ENCODE measurements around the gene LIN7C.

Gene LIN7C

GRCh38 chr11:27464289-27464696 lies 42.3 kb downstream of the LIN7C start:
- Histone ChIP-seq H3K9me3 (ENCODE audit: control insufficient read depth, insufficient read depth, low read length) (no peaks in the 10 kb centered on the region), H3K27ac (ENCODE audit: low read length) (no peak overlapping the region), H3K4me3 (ENCODE audit: low read length) (no peak overlapping the region), H3K4me1 (ENCODE audit: control insufficient read depth, insufficient read depth, low read length) (peaks cover 4% of the 10 kb centered on the region; the same call in 1 of the 2 replicates), H3K27me3 (ENCODE audit: control insufficient read depth, insufficient read depth, low read length) (no peaks in the 10 kb centered on the region), H3K36me3 (ENCODE audit: control insufficient read depth, insufficient read depth, low read length) (no peaks in the 10 kb centered on the region)
- no CpG with 5 or more reads among the region's 2 CpGs for WGBS (ENCODE audit: insufficient coverage, insufficient read length)
- DNase-seq (ENCODE audit: low read depth, low spot score): no peak

- no peak for DNase-seq (ENCODE audit: low read depth, low spot score)
Observed at GRCh38 chr11:27462543-27462942, 44.0 kb downstream of the LIN7C start.

GRCh38 chr11:27460158-27460978 lies 46.2 kb downstream of the LIN7C start:
- WGBS (ENCODE audit: insufficient coverage, insufficient read length): no CpG with 5 or more reads among the region's 5 CpGs
- Histone ChIP-seq H3K27ac (ENCODE audit: low read length) (no peak overlapping the region), H3K4me3 (ENCODE audit: low read length) (no peak overlapping the region), H3K36me3 (ENCODE audit: control insufficient read depth, insufficient read depth, low read length) (no peaks in the 10 kb centered on the region), H3K27me3 (ENCODE audit: control insufficient read depth, insufficient read depth, low read length) (no peaks in the 10 kb centered on the region), H3K9me3 (ENCODE audit: control insufficient read depth, insufficient read depth, low read length) (no peaks in the 10 kb centered on the region), H3K4me1 (ENCODE audit: control insufficient read depth, insufficient read depth, low read length) (peaks cover 2% of the 10 kb centered on the region; the same call in 1 of the 2 replicates)
- no peak for DNase-seq (ENCODE audit: low read depth, low spot score)

More at GRCh38 chr11:27462543-27462942, 44.0 kb downstream of the LIN7C start:
- H3K4me3 ChIP-seq (ENCODE audit: low read length): no peak overlapping the region
- peaks cover 2% of the 10 kb centered on the region; the same call in 1 of the 2 replicates for H3K4me1 ChIP-seq (ENCODE audit: control insufficient read depth, insufficient read depth, low read length)
- H3K36me3 ChIP-seq (ENCODE audit: control insufficient read depth, insufficient read depth, low read length): no peaks in the 10 kb centered on the region
- no peak overlapping the region for H3K27ac ChIP-seq (ENCODE audit: low read length)
- H3K9me3 ChIP-seq (ENCODE audit: control insufficient read depth, insufficient read depth, low read length): no peaks in the 10 kb centered on the region
- no CpG with 5 or more reads among the region's 5 CpGs for WGBS (ENCODE audit: insufficient coverage, insufficient read length)
- no peaks in the 10 kb centered on the region for H3K27me3 ChIP-seq (ENCODE audit: control insufficient read depth, insufficient read depth, low read length)

GRCh38 chr11:27459191-27459590 lies 47.4 kb downstream of the LIN7C start:
- no peak for DNase-seq (ENCODE audit: low read depth, low spot score)
- H3K36me3 ChIP-seq (ENCODE audit: control insufficient read depth, insufficient read depth, low read length): no peaks in the 10 kb centered on the region
- H3K27ac ChIP-seq (ENCODE audit: low read length): no peak overlapping the region
- peaks cover 2% of the 10 kb centered on the region; the same call in 1 of the 2 replicates for H3K4me1 ChIP-seq (ENCODE audit: control insufficient read depth, insufficient read depth, low read length)
- H3K4me3 ChIP-seq (ENCODE audit: low read length): no peak overlapping the region
- no peaks in the 10 kb centered on the region for H3K9me3 ChIP-seq (ENCODE audit: control insufficient read depth, insufficient read depth, low read length)
- H3K27me3 ChIP-seq (ENCODE audit: control insufficient read depth, insufficient read depth, low read length): no peaks in the 10 kb centered on the region
- WGBS (ENCODE audit: insufficient coverage, insufficient read length): no CpG with 5 or more reads among the region's 6 CpGs

- Histone ChIP-seq H3K4me1 (ENCODE audit: control insufficient read depth, insufficient read depth, low read length) (peaks cover 2% of the 10 kb centered on the region; the same call in 1 of the 2 replicates), H3K36me3 (ENCODE audit: control insufficient read depth, insufficient read depth, low read length) (no peaks in the 10 kb centered on the region)
- WGBS (ENCODE audit: insufficient coverage, insufficient read length): no CpG with 5 or more reads among the region's 2 CpGs
Observed at GRCh38 chr11:27458182-27458581, 48.4 kb downstream of the LIN7C start.

GRCh38 chr11:27456795-27457329 lies 49.7 kb downstream of the LIN7C start:
- no peaks in the 10 kb centered on the region for H3K9me3 ChIP-seq (ENCODE audit: control insufficient read depth, insufficient read depth, low read length)
- H3K27ac ChIP-seq (ENCODE audit: low read length): no peak overlapping the region
- H3K27me3 ChIP-seq (ENCODE audit: control insufficient read depth, insufficient read depth, low read length): no peaks in the 10 kb centered on the region
- DNase-seq (ENCODE audit: low read depth, low spot score): no peak
- H3K36me3 ChIP-seq (ENCODE audit: control insufficient read depth, insufficient read depth, low read length): no peaks in the 10 kb centered on the region
- peaks cover 2% of the 10 kb centered on the region; the same call in 1 of the 2 replicates for H3K4me1 ChIP-seq (ENCODE audit: control insufficient read depth, insufficient read depth, low read length)
- no peak overlapping the region for H3K4me3 ChIP-seq (ENCODE audit: low read length)

More at GRCh38 chr11:27458182-27458581, 48.4 kb downstream of the LIN7C start:
- Histone ChIP-seq H3K4me3 (ENCODE audit: low read length) (no peak overlapping the region), H3K27me3 (ENCODE audit: control insufficient read depth, insufficient read depth, low read length) (no peaks in the 10 kb centered on the region), H3K9me3 (ENCODE audit: control insufficient read depth, insufficient read depth, low read length) (no peaks in the 10 kb centered on the region), H3K27ac (ENCODE audit: low read length) (no peak overlapping the region)
- no peak for DNase-seq (ENCODE audit: low read depth, low spot score)

GRCh38 chr11:27456140-27456794 lies 50.3 kb downstream of the LIN7C start:
- Histone ChIP-seq H3K9me3 (ENCODE audit: control insufficient read depth, insufficient read depth, low read length) (no peaks in the 10 kb centered on the region), H3K27me3 (ENCODE audit: control insufficient read depth, insufficient read depth, low read length) (no peaks in the 10 kb centered on the region), H3K27ac (ENCODE audit: low read length) (no peak overlapping the region), H3K4me1 (ENCODE audit: control insufficient read depth, insufficient read depth, low read length) (peaks cover 2% of the 10 kb centered on the region; the same call in 1 of the 2 replicates), H3K36me3 (ENCODE audit: control insufficient read depth, insufficient read depth, low read length) (no peaks in the 10 kb centered on the region), H3K4me3 (ENCODE audit: low read length) (no peak overlapping the region)
- no CpG with 5 or more reads among the region's 2 CpGs for WGBS (ENCODE audit: insufficient coverage, insufficient read length)
- no peak for DNase-seq (ENCODE audit: low read depth, low spot score)

- Histone ChIP-seq H3K36me3 (ENCODE audit: control insufficient read depth, insufficient read depth, low read length) (no peaks in the 10 kb centered on the region), H3K4me3 (ENCODE audit: low read length) (no peak overlapping the region), H3K4me1 (ENCODE audit: control insufficient read depth, insufficient read depth, low read length) (peaks cover 2% of the 10 kb centered on the region; the same call in 1 of the 2 replicates), H3K27ac (ENCODE audit: low read length) (no peak overlapping the region), H3K9me3 (ENCODE audit: control insufficient read depth, insufficient read depth, low read length) (no peaks in the 10 kb centered on the region), H3K27me3 (ENCODE audit: control insufficient read depth, insufficient read depth, low read length) (no peaks in the 10 kb centered on the region)
- no CpG with 5 or more reads among the region's 4 CpGs for WGBS (ENCODE audit: insufficient coverage, insufficient read length)
- no peak for DNase-seq (ENCODE audit: low read depth, low spot score)
Observed at GRCh38 chr11:27455667-27456066, 50.9 kb downstream of the LIN7C start.

GRCh38 chr11:27453701-27454100 lies 52.9 kb downstream of the LIN7C start:
- Histone ChIP-seq H3K4me3 (ENCODE audit: low read length) (no peak overlapping the region), H3K27ac (ENCODE audit: low read length) (no peak overlapping the region), H3K4me1 (ENCODE audit: control insufficient read depth, insufficient read depth, low read length) (no peaks in the 10 kb centered on the region), H3K9me3 (ENCODE audit: control insufficient read depth, insufficient read depth, low read length) (no peaks in the 10 kb centered on the region), H3K36me3 (ENCODE audit: control insufficient read depth, insufficient read depth, low read length) (no peaks in the 10 kb centered on the region), H3K27me3 (ENCODE audit: control insufficient read depth, insufficient read depth, low read length) (no peaks in the 10 kb centered on the region)
- WGBS (ENCODE audit: insufficient coverage, insufficient read length): no CpG with 5 or more reads among the region's 1 CpG
- DNase-seq (ENCODE audit: low read depth, low spot score): no peak

GRCh38 chr11:27452147-27452546 lies 54.4 kb downstream of the LIN7C start:
- Histone ChIP-seq H3K27ac (ENCODE audit: low read length) (no peak overlapping the region), H3K4me3 (ENCODE audit: low read length) (no peak overlapping the region), H3K36me3 (ENCODE audit: control insufficient read depth, insufficient read depth, low read length) (no peaks in the 10 kb centered on the region), H3K27me3 (ENCODE audit: control insufficient read depth, insufficient read depth, low read length) (no peaks in the 10 kb centered on the region), H3K4me1 (ENCODE audit: control insufficient read depth, insufficient read depth, low read length) (no peaks in the 10 kb centered on the region), H3K9me3 (ENCODE audit: control insufficient read depth, insufficient read depth, low read length) (no peaks in the 10 kb centered on the region)
- WGBS (ENCODE audit: insufficient coverage, insufficient read length): no CpG with 5 or more reads among the region's 3 CpGs
- no peak for DNase-seq (ENCODE audit: low read depth, low spot score)
